C4-2B (cell line): ENCODE measurements around the gene ADCY2.

Source experiments
- H3K27ac ChIP-seq: fragments of 450-650 bp; 2 replicates; pipeline ENCODE4 v1.5.1; 2017
- CTCF ChIP-seq: fragments of 450-650 bp; conservative IDR thresholded peaks from 2 replicates; pipeline ENCODE4 v1.5.1; 2017; ENCODE audit warnings: mild to moderate bottlenecking
- ZFX ChIP-seq: fragments of 450-650 bp; IDR thresholded peaks from 2 replicates; pipeline ENCODE4 v1.6.1; 2017

The ADCY2 gene

DNA sequence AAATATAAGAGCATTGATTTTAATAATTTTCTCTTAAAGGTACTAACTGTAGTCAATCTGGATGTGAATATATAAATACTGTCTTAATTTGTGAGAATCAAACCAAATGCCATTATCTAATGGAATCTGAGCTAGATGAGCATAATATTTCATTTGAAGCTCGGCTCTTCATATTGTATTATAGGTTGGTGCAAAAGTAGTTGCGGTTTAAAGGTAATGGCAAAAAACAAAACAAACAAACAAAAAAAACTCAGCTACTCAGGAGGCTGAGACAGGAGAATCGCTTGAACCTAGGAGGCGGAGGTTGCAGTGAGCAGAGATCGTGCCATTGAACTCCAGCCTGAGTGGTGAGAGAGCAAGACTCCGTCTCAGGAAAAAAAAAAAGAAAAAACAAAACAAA lies 358.6 kb downstream of the ADCY2 start:
- no peak for TF ChIP-seq ZFX
- TF ChIP-seq CTCF = no peak
- no peak overlapping the region for H3K27ac ChIP-seq

- H3K27ac ChIP-seq = no peak overlapping the region
- TF ChIP-seq CTCF (peak; percentile 98), ZFX (no peak)
Observed at GRCh38 chr5:7754997-7755596, 359.2 kb downstream of the ADCY2 start.

- H3K27ac ChIP-seq = no peak overlapping the region
- TF ChIP-seq CTCF (no peak), ZFX (no peak)
Observed at GRCh38 chr5:7755958-7756357, 360.0 kb downstream of the ADCY2 start.

GRCh38 chr5:7756453-7756852 lies 360.5 kb downstream of the ADCY2 start:
- TF ChIP-seq ZFX (no peak), CTCF (no peak)

DNA sequence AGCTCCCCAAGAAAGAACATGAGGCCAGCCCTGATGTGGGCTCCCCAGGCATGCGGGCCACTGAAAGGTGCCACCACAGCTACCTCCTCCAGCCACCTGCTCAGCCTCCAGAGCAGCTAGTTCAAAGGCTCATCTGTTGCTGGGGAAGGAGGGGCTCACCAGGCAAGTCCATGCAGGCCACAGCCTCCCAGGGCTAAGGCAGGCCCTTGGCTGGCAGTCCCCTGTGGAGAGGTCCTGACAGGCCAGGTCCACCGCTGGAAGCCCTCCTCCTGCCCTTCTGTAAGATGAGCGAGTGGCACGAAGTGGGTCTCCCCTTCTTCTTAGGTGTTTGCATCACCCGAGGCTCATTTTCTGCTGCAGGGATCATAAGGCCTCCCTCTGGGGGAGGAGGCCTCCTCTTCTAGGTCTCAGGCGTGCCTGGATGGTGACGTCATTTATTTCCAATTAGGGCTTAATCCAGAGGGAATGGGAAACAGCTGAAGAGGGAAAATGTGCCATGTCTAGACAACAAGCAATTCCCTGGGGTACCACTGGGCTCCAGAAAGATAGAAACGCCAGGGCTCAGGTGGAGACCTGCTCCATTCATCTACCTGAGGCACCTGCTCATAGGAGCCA lies 363.4 kb downstream of the ADCY2 start:
- no peak overlapping the region for H3K27ac ChIP-seq
- TF ChIP-seq CTCF (no peak), ZFX (no peak)

More at GRCh38 chr5:7756453-7756852, 360.5 kb downstream of the ADCY2 start:
- H3K27ac ChIP-seq = no peak overlapping the region

GRCh38 chr5:7759951-7760580 lies 364.1 kb downstream of the ADCY2 start:
- no peak overlapping the region for H3K27ac ChIP-seq
- TF ChIP-seq CTCF = no peak

GRCh38 chr5:7762267-7762666 lies 366.3 kb downstream of the ADCY2 start:
- no peak overlapping the region for H3K27ac ChIP-seq
- TF ChIP-seq CTCF (peak; percentile 50), ZFX (no peak)
